Nephron progenitor cell (in vitro differentiated cells): ENCODE data around the gene KMT2E.

Experiments
- DNase-seq: peaks from one replicate; pipeline ENCODE4 v3.0.0; 2021
- H3K27ac Mint-ChIP-seq: 2 replicates; pipeline ENCODE4 v1.8.0; 2021; ENCODE audit warnings: mild to moderate bottlenecking, moderate library complexity, mixed read lengths
- H3K27me3 Mint-ChIP-seq: 2 replicates; pipeline ENCODE4 v1.8.0; 2021; ENCODE audit warnings: mild to moderate bottlenecking, low read depth, mixed read lengths; ENCODE audit not compliant: poor library complexity
- H3K36me3 Mint-ChIP-seq: 2 replicates; pipeline ENCODE4 v1.8.0; 2021; ENCODE audit warnings: low read depth, mixed read lengths
- H3K4me1 Mint-ChIP-seq: 2 replicates; pipeline ENCODE4 v1.8.0; 2021; ENCODE audit warnings: mixed read lengths
- H3K4me3 Mint-ChIP-seq: 2 replicates; pipeline ENCODE4 v1.8.0; 2021; ENCODE audit warnings: mild to moderate bottlenecking, moderate library complexity, mixed read lengths
- H3K9me3 Mint-ChIP-seq: 2 replicates; pipeline ENCODE4 v1.8.0; 2021; ENCODE audit warnings: mild to moderate bottlenecking, moderate library complexity, mixed read lengths
- CTCF ChIP-seq: fragments of 200-600 bp; sonication (generic); IDR thresholded peaks from 2 replicates; pipeline ENCODE4 v1.5.0; 2021; ENCODE audit warnings: antibody characterized with exemption

KMT2E gene

DNA sequence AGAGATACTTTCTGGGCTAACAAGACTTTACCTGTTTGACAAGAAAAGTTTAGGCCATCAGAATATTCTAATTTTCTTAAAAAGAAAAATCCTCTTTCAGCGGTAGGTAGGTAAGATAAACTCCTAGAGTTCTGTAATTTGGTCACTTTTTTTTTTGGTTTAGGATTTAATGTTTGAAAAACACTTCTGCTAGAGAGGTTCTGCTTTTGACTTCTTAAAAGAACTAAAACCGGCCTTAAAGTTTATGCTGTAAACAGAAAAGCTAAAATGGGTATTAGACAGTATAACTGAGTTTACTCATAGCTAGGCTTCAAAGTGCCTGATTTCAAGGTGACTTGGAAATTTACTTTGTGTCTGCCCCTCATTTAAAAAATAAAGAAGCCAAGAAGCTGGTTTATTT lies 21.7 kb upstream of the KMT2E start:
- TF ChIP-seq CTCF, result no peak
- Mint-ChIP-seq H3K36me3 (peaks cover 64% of the 10 kb centered on the region), H3K9me3 (no peaks in the 10 kb centered on the region), H3K4me1 (peaks cover 10% of the 10 kb centered on the region), H3K4me3 (no peak overlapping the region), H3K27ac (no peak overlapping the region), H3K27me3 (no peaks in the 10 kb centered on the region)
- no peak for DNase-seq

DNA sequence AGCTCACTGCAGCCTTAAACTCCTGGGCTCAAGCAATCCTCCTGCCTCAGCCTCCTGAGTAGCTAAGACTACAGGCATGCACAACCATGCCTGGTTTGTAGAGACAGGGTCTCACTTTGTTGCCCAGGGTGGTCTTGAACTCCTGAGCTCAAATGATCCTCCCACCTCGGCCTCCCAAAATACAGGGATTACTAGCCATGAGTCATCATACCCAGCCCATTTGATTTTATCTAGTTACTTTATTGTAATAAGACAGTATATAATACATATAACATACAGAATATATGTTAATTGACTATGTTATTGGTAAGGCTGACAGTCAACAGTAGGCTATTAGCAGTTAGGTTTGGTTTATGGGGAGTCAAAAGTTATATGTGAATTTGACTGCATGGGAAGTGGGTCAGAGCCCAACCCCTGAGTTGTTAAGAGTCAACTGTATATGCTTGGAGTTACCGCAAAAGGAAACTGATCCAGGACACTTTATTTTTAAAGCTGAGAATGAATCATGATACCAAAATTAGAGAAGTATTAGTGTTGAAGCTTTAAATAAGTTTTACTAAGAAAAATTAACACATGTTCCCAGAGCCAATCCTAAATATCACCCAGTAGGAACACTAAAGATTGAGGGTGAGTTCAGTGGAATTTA lies 20.7 kb upstream of the KMT2E start:
- Mint-ChIP-seq H3K4me1 (peaks cover 10% of the 10 kb centered on the region), H3K27ac (peak overlapping the region; percentile 90), H3K27me3 (no peaks in the 10 kb centered on the region), H3K9me3 (no peaks in the 10 kb centered on the region), H3K36me3 (peaks cover 68% of the 10 kb centered on the region), H3K4me3 (no peak overlapping the region)
- no peak for DNase-seq
- no peak for TF ChIP-seq CTCF

DNA sequence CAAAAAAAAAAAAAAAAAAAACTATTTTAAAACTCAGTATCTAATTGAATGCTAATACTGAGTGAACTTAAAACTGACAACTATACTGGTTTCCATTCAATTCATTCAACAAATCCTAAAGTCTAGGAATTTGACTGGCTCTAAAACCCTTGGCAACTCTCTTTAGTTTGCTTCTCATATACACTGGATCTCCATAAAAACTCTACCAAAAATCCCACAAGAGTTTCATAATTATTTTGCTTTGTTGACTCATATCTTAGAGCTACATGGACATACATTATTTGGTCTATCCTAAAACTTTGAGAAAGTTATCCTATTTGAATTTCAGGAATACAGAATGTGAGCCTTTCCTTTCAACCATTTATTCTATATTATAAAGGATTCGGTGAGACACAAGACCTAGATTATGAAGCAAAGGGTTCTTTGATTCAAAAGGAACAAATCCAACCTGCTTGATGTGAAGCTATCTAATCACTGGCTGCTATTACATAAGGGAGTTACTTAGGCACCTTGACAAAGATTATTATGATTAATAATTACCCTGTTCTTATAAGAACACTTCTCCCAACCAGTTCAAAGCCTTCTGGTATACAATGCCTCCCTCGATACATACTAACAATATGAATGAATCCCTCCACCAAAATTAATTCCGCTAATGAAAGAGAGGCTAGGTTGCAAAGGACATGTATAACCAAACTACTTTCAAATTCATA lies 15.8 kb upstream of the KMT2E start:
- H3K27me3 Mint-ChIP-seq, result no peaks in the 10 kb centered on the region
- H3K4me1 Mint-ChIP-seq, result peaks cover 24% of the 10 kb centered on the region
- no peak overlapping the region for H3K4me3 Mint-ChIP-seq
- peak overlapping the region; percentile 71 for H3K27ac Mint-ChIP-seq
- DNase-seq, result no peak
- peaks cover 85% of the 10 kb centered on the region for H3K36me3 Mint-ChIP-seq
- no peaks in the 10 kb centered on the region for H3K9me3 Mint-ChIP-seq
- TF ChIP-seq CTCF, result no peak

- TF ChIP-seq CTCF, result no peak
- no peak for DNase-seq
- H3K4me3 Mint-ChIP-seq, result no peak overlapping the region
- no peaks in the 10 kb centered on the region for H3K27me3 Mint-ChIP-seq
- H3K9me3 Mint-ChIP-seq, result peaks cover 5% of the 10 kb centered on the region
- peak overlapping the region; percentile 50 for H3K27ac Mint-ChIP-seq
- H3K36me3 Mint-ChIP-seq, result peaks cover 85% of the 10 kb centered on the region
- H3K4me1 Mint-ChIP-seq, result peaks cover 42% of the 10 kb centered on the region
Measured at GRCh38 chr7:105000200-105000599, 13.8 kb upstream of the KMT2E start.

- Mint-ChIP-seq H3K27me3 (no peaks in the 10 kb centered on the region), H3K4me3 (no peak overlapping the region), H3K36me3 (peaks cover 82% of the 10 kb centered on the region), H3K4me1 (peaks cover 40% of the 10 kb centered on the region), H3K9me3 (peaks cover 8% of the 10 kb centered on the region), H3K27ac (peak overlapping the region; percentile 59)
- no peak for TF ChIP-seq CTCF
- no peak for DNase-seq
Measured at GRCh38 chr7:105000927-105001336, 13.1 kb upstream of the KMT2E start.
